Measurements from ENCODE around the gene FRMD3. TPM values are rescaled to one million over a fixed set of nuclear protein-coding genes. Genes with fewer than 3 reads are reported as not detected.
A peak's percentile ranks its signal among the peaks of the same experiment; 100 is the strongest.

Gene FRMD3
- total RNA-seq, result under 1 TPM; 0.38 to 0.46 TPM

DNA sequence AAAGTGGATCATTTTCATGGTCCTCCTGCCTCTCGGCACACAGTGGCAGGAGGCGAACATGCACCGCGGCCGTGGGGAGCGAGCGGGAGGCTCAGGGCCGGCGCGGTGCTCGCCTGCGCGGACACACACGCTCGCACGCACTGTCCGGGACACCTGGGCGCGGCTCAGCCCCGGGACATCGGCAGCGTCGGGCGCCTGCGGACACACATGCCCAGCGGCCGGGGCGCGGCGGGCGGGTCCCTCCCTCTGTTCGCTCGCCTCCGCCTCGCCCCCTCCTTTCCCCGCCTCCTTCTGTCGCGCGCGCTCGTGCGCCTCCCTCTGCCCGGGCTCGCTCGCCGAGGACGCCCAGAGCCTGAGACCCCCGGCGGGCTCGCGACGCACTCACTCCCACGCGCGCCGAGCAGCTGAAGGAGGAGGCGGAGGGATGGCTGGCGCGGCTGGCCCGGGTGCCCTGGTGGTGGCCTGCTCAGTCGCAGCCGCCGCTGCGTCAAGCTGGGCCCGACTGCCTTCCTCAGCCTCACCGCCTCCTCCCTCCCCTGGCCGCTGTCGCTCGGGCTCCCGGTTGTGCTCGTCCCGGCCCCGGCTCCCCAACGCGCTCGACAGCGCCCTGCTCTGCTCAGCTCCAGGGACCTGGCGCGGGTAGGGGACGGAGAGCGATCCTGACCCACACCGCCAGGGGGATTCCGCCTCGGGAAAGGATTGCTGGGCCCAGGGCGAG, at the start of gene FRMD3:
FRMD3 (minus strand) TSS at position 230 of the 718 bp plus-strand sequence; CDS start at position 60, 170 bp downstream.
- Mint-ChIP-seq H3K4me3 (peak within 1 kb of the TSS; percentile 60 to 69), H3K9me3 (no peaks in the 10 kb centered on the region), H3K27me3 (ENCODE audit: low read depth) (peaks cover 25% of the 10 kb centered on the region), H3K27ac (no peak within 1 kb of the TSS), H3K36me3 (ENCODE audit: insufficient read depth in 2 of 2) (no peaks in the 10 kb centered on the region), H3K4me1 (ENCODE audit: low read depth) (no peaks in the 10 kb centered on the region)
- peak; percentile 23 to 38 for DNase-seq
- ATAC-seq (replicated peaks in 1 of 2), result peak; percentile 78 to 82

DNA sequence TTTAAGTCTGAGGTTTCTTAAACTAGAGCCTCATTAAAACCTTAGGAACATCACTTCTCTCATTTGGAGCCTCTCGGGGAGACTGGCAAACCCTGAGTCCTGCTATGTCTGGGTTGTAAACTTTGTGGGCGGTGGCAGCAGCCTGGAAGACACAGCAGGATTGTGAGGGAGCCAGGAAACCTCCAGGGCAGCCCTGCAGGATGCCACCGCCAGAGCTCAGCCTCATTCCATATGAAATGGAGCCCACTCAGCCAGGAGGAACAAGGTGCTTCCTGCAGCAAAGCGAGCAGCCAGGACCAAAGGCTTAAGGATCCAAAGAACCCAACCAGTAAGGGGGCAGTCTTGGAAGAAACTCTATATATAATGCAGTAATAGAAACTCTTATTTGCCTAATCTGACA, 46.8 kb upstream of the FRMD3 start:
- Mint-ChIP-seq H3K9me3 (peaks cover 1 to 2% of the 10 kb centered on the region in 2 donors), H3K27me3 (ENCODE audit: low read depth) (no peaks in the 10 kb centered on the region), H3K4me3 (no peak overlapping the region), H3K4me1 (ENCODE audit: low read depth) (no peaks in the 10 kb centered on the region), H3K27ac (no peak overlapping the region), H3K36me3 (ENCODE audit: insufficient read depth in 2 of 2) (no peaks in the 10 kb centered on the region)
- ATAC-seq (replicated peaks in 1 of 2) (no peak), DNase-seq (no peak)

DNA sequence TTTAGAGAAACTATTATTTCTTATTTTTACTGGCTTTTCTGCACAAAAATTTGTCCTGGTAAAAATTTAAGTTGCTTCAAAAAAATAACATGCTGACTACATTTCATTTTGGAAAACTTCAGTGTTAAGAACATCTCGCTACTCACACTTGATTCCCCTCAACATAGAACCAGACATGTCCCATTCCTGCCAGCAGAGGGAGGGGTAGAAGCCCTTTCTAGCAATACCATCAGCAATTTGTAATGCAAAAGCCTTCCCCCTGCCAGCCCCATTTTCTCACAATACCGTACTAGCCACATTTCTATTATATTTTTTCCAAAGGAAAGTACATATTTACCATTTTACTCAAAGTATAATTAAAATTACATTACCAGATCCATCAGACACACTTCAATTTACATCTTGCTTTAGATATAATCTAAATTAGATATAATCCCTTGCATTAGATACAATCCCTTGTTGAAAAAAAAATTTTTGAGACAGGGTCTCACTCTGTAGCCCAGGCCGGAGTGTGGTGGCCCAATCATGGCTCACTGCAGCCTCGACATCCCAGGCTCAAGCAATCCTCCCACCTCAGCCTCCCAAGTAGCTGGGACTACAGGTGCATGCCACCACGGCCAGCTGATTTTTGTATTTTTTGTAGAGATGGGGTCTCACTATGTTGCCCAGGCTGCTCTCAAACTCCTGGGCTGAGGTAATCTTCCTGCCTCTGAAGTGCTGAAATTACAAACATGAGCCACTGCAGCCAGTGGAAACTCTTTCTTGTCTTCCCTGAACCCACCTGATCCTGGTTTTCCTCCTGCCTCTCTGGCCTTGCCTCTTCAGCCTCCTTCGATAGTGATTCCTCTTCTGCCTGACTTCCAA, 45.2 kb upstream of the FRMD3 start:
- Mint-ChIP-seq H3K4me3 (no peak overlapping the region), H3K27me3 (ENCODE audit: low read depth) (no peaks in the 10 kb centered on the region), H3K9me3 (peaks cover 0 to 5% of the 10 kb centered on the region in 2 donors), H3K36me3 (ENCODE audit: insufficient read depth in 2 of 2) (peaks cover 0 to 1% of the 10 kb centered on the region in 2 donors), H3K27ac (no peak overlapping the region), H3K4me1 (ENCODE audit: low read depth) (no peaks in the 10 kb centered on the region)
- DNase-seq (peak; percentile 12 to 24), ATAC-seq (replicated peaks in 1 of 2) (no peak)

DNA sequence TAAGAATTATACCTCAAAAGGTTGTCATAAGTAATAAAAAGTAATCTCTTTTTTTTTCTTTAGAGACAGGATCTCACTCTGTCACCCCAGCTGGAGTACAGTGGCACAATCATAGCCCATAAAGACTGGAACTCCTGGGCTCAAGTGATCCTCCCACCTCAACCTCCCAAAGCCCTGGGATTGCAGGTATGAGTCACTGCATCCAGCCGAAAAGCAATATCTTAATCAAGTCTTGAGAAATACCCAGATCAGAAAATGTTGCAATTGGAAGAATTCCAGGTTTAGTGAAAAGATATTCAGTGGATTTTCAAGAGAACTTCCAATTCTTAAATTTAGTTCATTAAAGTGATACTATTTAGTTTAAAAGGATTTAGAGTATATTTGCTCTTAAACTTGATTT, 43.8 kb upstream of the FRMD3 start:
- Mint-ChIP-seq H3K9me3 (peaks cover 3 to 5% of the 10 kb centered on the region in 2 donors), H3K4me1 (ENCODE audit: low read depth) (no peaks in the 10 kb centered on the region), H3K36me3 (ENCODE audit: insufficient read depth in 2 of 2) (peaks cover 3 to 5% of the 10 kb centered on the region in 2 donors), H3K4me3 (no peak overlapping the region), H3K27ac (no peak overlapping the region), H3K27me3 (ENCODE audit: low read depth) (no peaks in the 10 kb centered on the region)
- ATAC-seq (replicated peaks in 1 of 2), result no peak
- DNase-seq, result no peak

DNA sequence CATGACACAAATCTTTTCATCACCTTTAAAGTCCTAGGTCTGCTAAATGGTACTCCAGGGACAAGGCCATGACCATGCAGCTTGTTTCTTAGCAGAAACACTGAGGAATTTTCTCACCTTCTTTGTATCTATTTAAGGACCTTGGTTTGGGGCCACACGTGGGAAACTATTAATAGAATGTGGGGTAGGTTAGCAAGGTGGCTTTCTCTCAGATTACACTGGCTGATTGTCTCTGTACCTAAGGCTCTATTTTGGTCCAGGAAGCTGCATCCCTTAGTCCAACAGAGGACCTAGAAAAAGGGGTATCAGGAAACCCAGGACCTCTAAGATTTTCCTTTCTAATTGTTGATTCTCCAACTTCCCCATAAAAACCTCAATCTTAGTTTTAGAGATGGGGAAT, 36.3 kb upstream of the FRMD3 start:
- Mint-ChIP-seq H3K9me3 (peaks cover 3 to 4% of the 10 kb centered on the region in 2 donors), H3K4me3 (no peak overlapping the region), H3K36me3 (ENCODE audit: insufficient read depth in 2 of 2) (peaks cover 3 to 5% of the 10 kb centered on the region in 2 donors), H3K27ac (no peak overlapping the region), H3K27me3 (ENCODE audit: low read depth) (no peaks in the 10 kb centered on the region), H3K4me1 (ENCODE audit: low read depth) (no peaks in the 10 kb centered on the region)
- ATAC-seq (replicated peaks in 1 of 2) (no peak), DNase-seq (no peak)

DNA sequence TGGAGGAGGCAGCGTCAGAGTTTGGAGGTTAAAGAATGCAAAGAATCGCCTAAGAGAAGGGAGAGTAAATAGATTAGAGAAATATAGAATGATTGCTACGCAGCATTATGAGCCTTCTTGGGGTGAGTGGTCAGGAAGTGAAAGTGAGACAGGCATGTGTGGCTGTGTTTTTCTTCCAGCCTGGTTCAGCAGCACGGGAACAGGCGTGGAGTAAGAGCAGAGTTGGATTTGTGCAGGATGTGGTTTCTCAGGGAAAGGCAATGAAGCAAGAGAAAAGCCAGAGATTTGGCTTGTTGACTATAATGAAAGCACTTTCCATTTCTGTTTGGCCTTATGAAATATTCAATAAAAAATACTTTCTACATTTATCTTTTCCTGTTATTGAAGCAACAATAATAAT, 34.3 kb upstream of the FRMD3 start:
- peaks cover under 1 to 2% of the 10 kb centered on the region in 2 donors for H3K36me3 Mint-ChIP-seq (ENCODE audit: insufficient read depth in 2 of 2)
- DNase-seq, result no peak
- H3K27me3 Mint-ChIP-seq (ENCODE audit: low read depth), result no peaks in the 10 kb centered on the region
- no peak overlapping the region for H3K4me3 Mint-ChIP-seq
- H3K4me1 Mint-ChIP-seq (ENCODE audit: low read depth), result no peaks in the 10 kb centered on the region
- H3K27ac Mint-ChIP-seq, result no peak overlapping the region
- peaks cover 0 to 2% of the 10 kb centered on the region in 2 donors for H3K9me3 Mint-ChIP-seq
- no peak for ATAC-seq (replicated peaks in 1 of 2)

DNA sequence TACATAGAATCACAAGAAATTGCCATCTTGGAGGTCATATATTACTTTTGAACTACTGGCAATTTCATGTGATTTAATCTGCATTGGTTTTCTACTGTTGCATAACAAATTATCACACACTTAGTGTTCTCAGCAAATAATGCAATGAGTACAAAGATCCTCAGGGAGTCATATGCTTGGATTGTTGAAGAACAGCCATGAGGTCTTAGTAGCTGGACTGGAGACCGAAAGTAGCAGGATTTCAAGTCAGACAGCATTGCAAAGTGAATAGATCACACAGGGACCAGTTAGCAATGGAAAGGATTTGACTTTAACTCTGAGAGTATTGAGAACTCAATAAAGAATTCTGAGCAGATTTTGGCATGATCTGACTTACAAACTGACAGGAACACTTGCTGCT, 32.2 kb upstream of the FRMD3 start:
- Mint-ChIP-seq H3K36me3 (ENCODE audit: insufficient read depth in 2 of 2) (no peaks in the 10 kb centered on the region), H3K4me1 (ENCODE audit: low read depth) (no peaks in the 10 kb centered on the region), H3K27me3 (ENCODE audit: low read depth) (no peaks in the 10 kb centered on the region), H3K4me3 (no peak overlapping the region), H3K27ac (no peak overlapping the region), H3K9me3 (no peaks in the 10 kb centered on the region)
- DNase-seq, result no peak
- ATAC-seq (replicated peaks in 1 of 2), result no peak

DNA sequence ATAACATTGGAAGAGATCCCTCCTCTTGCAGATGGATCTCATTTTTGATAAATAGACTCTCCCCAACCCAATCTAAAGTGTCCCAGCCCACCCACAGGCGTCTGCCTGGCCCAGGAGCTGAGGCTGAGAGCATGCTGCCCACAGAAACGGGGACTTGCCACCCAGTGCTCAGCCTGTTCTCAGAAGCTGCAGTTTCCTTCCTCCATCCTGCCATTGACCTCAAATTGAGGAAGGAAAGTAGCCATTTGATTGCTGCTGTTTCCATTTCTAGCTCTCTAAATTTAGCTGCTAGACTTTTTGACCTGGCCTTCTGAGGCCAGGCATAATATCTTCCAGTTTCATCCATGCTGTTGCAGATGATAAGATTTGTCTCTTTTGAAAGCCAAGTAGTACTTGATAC, 31.1 kb upstream of the FRMD3 start:
- H3K9me3 Mint-ChIP-seq, result no peaks in the 10 kb centered on the region

DNA sequence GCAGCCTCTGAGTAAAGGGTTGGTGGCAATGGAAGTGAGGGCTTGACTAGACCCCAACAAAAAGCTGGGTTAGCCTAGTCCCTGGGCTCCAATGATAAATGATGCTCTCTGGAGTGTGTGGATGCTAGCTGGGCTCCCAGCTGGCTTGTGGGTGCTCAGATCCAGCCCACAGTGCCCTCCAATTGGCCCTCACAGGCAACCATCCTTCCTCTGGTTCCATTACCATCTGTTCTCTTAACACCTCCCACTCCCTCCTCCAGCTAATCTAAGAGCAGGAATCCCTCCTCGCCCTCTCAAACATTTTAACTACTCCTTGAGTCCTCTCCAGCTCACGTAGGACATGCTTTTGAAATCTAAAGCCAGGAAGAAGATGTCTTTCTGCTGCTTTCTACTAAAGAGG, 25.2 kb upstream of the FRMD3 start:
- Mint-ChIP-seq H3K27ac (no peak overlapping the region), H3K4me3 (no peak overlapping the region), H3K4me1 (ENCODE audit: low read depth) (no peaks in the 10 kb centered on the region), H3K36me3 (ENCODE audit: insufficient read depth in 2 of 2) (no peaks in the 10 kb centered on the region), H3K27me3 (ENCODE audit: low read depth) (no peaks in the 10 kb centered on the region), H3K9me3 (no peaks in the 10 kb centered on the region)
- DNase-seq (no peak), ATAC-seq (replicated peaks in 1 of 2) (no peak)

More for the DNA sequence above, 31.1 kb upstream of the FRMD3 start:
- no peak overlapping the region for H3K27ac Mint-ChIP-seq
- ATAC-seq (replicated peaks in 1 of 2), result no peak
- H3K27me3 Mint-ChIP-seq (ENCODE audit: low read depth), result no peaks in the 10 kb centered on the region
- H3K36me3 Mint-ChIP-seq (ENCODE audit: insufficient read depth in 2 of 2), result no peaks in the 10 kb centered on the region
- no peak for DNase-seq
- H3K4me1 Mint-ChIP-seq (ENCODE audit: low read depth), result no peaks in the 10 kb centered on the region
- no peak overlapping the region for H3K4me3 Mint-ChIP-seq

DNA sequence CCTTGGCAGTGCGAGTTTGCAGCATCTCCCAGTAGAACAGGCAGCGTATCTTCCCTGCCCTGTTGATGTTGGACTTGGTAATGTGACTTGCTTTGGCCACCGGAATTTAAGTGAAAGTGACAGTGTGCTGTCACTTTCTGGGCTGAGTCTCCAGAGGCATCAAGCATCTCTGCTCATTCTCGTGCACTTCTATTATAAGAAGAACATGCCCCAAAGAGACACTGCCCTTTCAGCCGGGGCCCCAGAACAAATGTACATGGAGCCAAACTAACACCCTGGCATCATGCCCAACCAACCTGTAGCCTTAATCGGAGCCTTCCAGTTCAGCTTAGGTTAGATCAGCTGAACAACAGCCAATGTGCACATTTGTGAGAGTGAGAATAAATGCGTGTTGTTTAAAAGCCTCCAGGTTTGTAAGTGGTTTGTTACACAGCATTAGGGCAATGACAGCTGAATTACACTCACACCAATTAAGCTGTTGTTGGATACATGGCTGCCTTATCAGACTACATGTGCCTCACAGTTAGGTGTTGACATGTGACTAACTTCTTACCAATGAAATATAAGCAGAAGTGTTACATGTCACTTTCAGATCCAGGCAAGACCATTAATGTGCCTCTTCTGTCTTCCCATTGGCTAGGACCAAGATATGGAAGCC, 22.1 kb upstream of the FRMD3 start:
- Mint-ChIP-seq H3K27me3 (ENCODE audit: low read depth) (no peaks in the 10 kb centered on the region), H3K36me3 (ENCODE audit: insufficient read depth in 2 of 2) (peaks cover 0 to 2% of the 10 kb centered on the region in 2 donors), H3K4me3 (no peak overlapping the region), H3K27ac (no peak overlapping the region), H3K4me1 (ENCODE audit: low read depth) (no peaks in the 10 kb centered on the region), H3K9me3 (peaks cover 0 to 4% of the 10 kb centered on the region in 2 donors)
- DNase-seq, result no peak
- no peak for ATAC-seq (replicated peaks in 1 of 2)

DNA sequence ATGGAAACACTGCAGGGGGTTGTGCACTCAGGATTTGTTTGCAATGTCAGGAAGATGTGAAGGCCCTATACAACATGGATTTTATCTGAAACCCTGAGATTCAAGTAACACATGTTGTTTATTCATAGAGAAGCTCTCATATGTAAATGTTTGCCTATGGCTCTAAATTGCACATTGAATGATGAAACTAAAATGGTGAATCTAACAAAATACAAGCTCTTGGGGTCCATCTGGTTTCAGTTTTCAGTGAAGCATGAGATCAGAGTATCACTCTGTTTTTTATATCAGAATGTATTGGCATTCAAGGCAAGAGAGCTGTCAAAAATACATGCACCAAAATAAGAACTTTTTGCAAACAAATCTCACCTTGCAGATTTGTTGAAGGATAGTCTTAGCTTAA, 19.6 kb upstream of the FRMD3 start:
- ATAC-seq (replicated peaks in 1 of 2), result no peak
- Mint-ChIP-seq H3K9me3 (peaks cover 10 to 12% of the 10 kb centered on the region in 2 donors), H3K4me3 (no peak overlapping the region), H3K4me1 (ENCODE audit: low read depth) (no peaks in the 10 kb centered on the region), H3K36me3 (ENCODE audit: insufficient read depth in 2 of 2) (peaks cover 9 to 12% of the 10 kb centered on the region in 2 donors), H3K27ac (no peak overlapping the region), H3K27me3 (ENCODE audit: low read depth) (no peaks in the 10 kb centered on the region)
- DNase-seq, result no peak

DNA sequence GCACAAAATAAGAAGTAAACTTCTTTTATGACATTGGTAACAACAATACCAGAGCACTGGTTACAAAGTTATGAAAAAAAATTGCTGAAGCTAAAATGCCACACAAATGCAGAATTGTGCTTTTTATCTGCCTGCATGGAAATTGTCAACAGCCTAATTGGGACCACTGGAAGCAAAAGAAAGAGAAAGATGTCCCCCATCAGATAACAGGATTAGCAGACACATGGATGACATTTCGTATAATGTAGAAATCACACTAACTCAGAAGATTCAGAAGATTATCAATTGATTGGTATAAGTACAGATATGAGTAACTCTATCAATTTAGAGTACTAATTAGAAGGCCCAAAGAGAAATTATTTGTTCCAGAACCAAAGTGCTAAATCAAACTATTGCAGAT, 19.1 kb upstream of the FRMD3 start:
- Mint-ChIP-seq H3K4me1 (ENCODE audit: low read depth) (no peaks in the 10 kb centered on the region), H3K27me3 (ENCODE audit: low read depth) (no peaks in the 10 kb centered on the region), H3K36me3 (ENCODE audit: insufficient read depth in 2 of 2) (peaks cover 9 to 12% of the 10 kb centered on the region in 2 donors), H3K4me3 (no peak overlapping the region), H3K9me3 (peaks cover 10 to 14% of the 10 kb centered on the region in 2 donors), H3K27ac (no peak overlapping the region)
- ATAC-seq (replicated peaks in 1 of 2), result no peak
- no peak for DNase-seq

DNA sequence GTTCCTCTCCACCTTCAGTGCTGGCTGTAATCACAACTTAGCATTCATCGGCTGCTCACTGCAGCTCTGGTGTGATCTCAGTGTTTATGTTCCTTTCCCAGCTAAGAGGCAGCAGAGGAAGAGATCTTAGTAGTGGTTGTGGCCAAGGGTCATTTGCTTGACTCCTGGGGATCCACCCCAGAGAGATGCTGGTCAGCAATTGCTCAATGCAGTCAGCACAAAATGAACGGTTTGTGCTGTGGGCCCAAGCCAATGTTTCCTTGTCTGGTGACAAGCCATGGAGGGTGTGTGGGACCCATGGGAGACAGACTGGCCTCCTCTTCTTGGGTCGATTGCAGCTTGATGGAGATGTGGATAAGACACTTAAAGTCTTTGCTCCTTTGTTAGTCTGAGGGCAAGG, 16.1 kb upstream of the FRMD3 start:
- Mint-ChIP-seq H3K4me3 (no peak overlapping the region), H3K9me3 (peaks cover 16 to 20% of the 10 kb centered on the region in 2 donors), H3K36me3 (ENCODE audit: insufficient read depth in 2 of 2) (peaks cover 9 to 12% of the 10 kb centered on the region in 2 donors), H3K27me3 (ENCODE audit: low read depth) (no peaks in the 10 kb centered on the region), H3K4me1 (ENCODE audit: low read depth) (no peaks in the 10 kb centered on the region), H3K27ac (no peak overlapping the region)
- ATAC-seq (replicated peaks in 1 of 2) (no peak), DNase-seq (no peak)
